HG03066 (cell line): Measurements from ENCODE around the gene SLC26A1.

ENCODE experiments used
- ATAC-seq: cut with Tn5 transposase; IDR thresholded peaks from one replicate; pipeline ENCODE4 v1.9.1; 2021; ENCODE audit warnings: low read depth; ENCODE audit not compliant: unreplicated experiment

SLC26A1 gene, protein sequence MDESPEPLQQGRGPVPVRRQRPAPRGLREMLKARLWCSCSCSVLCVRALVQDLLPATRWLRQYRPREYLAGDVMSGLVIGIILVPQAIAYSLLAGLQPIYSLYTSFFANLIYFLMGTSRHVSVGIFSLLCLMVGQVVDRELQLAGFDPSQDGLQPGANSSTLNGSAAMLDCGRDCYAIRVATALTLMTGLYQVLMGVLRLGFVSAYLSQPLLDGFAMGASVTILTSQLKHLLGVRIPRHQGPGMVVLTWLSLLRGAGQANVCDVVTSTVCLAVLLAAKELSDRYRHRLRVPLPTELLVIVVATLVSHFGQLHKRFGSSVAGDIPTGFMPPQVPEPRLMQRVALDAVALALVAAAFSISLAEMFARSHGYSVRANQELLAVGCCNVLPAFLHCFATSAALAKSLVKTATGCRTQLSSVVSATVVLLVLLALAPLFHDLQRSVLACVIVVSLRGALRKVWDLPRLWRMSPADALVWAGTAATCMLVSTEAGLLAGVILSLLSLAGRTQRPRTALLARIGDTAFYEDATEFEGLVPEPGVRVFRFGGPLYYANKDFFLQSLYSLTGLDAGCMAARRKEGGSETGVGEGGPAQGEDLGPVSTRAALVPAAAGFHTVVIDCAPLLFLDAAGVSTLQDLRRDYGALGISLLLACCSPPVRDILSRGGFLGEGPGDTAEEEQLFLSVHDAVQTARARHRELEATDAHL

GRCh38 chr4:993111-994029 is at the start of gene SLC26A1:
TSS of gene SLC26A1 (minus strand) at chr4:993404. CDS start at chr4:991703, 1,701 bp downstream.
- no peak for ATAC-seq

DNA sequence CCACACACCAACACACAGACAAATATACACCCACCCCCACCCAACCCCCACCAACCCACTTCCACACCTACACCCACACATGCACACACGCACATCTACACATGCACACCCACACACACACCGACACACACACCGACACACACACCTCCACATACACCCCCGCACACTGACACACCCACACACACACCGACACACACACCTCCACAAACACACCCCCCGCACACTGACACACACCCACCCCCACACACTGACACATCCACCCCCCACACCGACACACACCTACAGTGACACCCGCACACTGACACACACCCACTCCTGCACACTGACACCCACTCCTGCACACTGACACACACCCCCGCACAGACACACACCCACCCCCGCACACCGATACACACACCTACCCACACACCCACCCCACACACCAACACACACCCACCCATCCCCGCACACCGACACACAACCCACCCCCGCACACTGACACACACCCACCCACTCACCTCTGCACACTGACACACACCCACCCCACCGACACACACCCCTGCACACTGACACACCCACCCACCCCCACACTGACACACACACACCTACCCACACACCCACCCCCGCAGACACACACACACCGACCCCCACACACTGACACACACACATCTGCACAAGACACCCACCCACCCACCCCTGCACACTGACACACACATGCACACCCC is 49.3 kb upstream of the SLC26A1 start:
- ATAC-seq: no peak

GRCh38 chr4:1041936-1042330 is 48.7 kb upstream of the SLC26A1 start:
- no peak for ATAC-seq

DNA sequence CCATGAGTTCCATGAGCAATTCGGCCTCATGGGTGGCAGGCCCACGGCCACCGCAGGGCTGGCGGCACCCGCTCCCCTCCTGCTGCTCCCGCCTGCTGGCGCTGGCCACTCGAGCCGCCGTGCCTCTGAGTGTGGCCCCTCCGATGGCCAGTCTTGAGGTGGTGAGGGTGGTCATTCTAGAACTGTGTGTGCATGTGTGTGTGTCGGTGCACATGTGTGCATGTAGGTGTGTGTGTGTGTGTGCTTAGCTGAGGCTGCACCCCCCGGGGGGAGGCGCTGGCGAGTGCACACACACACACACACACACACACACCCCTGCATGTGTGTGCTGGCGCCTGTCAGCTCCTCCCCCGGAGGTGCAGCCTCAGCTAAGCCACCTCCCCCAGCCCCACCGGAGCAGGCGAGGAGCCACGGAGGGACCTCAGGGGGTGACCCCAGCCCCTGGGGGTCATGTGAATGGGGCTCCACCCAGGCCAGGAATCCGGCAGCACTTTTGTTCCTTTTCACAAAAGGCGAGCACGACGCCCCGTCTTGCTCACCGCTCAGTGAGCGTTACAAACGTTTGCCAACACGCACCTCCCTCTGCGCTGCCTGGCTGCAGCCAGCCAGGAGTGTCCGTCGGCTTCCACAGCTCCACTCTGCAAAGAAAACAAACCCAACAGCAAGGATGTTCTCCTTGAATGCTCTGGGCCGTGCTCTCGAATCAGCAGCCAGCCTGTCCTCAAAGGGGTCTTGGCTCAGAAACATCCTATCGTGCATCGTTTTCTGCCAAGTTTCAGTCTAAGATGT is 48.1 kb upstream of the SLC26A1 start:
- no peak for ATAC-seq

DNA sequence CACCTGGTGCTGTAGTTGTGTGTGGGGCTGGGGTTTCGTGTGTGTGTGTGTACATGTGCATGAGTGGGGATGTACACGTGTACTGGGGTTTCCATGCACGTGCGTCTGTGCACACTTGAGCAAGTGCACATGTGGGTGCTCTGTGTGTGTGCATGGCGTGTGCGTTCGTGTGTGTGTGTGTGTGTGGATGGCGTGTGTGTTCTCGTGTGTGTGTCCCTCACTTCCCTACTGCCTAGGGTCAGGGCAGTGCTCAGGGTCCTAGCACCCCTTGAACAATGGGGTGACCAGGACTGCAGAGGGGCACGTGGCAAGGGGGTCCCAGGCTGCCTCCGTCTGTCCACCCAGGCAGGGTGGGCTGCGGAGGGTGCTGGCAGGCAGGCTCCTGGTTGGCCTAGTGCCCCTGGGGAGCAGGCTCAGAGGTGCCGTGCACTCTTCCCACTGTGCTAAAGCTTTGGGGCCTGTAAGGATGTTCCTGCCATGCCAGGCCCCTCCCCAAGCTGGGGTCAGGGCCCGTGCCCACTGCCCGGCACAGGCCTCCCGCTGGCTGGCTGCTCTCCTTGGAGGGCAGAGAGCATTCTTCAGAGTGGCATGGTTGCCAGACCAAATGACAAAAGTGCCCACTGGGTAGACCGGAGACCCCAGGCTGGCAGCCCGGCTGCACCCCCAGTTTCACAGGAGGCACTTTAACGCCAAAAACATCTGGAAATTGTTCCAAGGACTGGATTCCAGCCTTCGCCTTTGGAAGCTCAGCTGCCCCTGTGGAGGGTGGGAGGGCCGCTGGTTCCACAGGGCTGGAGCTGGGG is 47.3 kb upstream of the SLC26A1 start:
- ATAC-seq: no peak

GRCh38 chr4:1039493-1040343 is 46.5 kb upstream of the SLC26A1 start:
- no peak for ATAC-seq

DNA sequence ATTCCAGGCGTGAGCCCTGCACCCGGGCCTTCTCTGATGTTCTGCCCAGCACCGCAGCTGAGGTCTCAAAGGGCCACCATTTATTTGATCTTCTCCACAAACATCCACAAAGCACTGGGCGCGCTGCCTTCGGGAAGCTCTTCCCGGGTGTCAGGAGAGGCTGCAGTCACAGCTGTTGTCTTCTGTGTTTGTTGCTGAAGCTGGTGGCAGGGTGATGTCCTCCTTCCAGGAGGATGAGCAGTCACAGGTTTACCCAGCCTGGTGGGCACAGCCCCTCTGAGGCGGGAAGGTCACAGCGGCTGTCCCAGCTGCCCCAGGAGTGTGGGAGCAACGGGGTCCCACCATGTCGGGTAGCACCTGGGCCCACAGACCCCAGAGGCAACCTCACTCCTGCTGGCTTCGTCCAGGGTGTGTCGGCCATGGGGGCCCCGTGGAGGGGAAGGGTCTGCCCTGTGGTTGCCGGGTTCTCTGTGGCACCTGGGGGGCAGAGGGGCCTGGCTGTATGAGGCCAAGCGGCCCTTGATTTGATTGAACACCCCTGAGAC is 45.8 kb upstream of the SLC26A1 start:
- ATAC-seq: no peak

- ATAC-seq: no peak
These were observed 44.0 kb upstream of the SLC26A1 start for GRCh38 chr4:1036976-1037810.

- no peak for ATAC-seq
These were observed 42.9 kb upstream of the SLC26A1 start for GRCh38 chr4:1036095-1036494.

- ATAC-seq: no peak
These were observed 42.3 kb upstream of the SLC26A1 start for GRCh38 chr4:1035510-1035909.

DNA sequence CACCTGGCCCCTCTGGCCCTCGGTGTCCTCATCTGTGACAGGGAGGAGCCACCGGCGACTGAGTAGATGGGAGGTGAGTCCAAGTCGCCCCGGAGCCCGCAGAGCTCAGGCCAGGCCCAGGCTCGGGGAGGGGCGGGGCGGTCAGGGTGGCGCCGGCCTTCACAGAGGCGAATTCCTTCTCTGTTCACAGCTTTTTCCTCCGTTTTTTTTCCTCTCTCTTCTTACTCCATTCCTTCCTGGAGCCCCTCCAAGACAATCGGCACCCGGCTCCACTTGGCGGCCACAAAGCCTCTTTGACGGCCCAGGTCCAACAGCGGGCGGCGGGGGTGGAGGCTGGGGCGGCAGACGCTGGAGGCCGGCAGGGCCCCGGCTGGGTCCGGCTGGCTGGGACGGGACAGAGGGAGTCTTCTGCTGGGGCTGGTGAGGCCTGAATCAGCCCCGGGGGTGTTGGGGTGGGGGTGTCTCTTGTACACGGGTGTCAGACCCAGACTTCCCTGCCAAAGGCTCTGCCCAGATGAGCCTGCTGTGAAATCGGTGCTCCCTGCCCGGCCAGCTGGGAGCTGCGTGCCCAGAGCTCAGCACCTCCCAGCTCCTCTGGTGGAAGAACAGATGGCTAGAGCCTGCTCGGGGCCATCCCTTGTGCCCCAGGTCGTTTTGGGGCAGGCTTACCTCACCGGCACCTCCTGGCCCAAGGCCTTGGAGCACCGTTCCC is 40.8 kb upstream of the SLC26A1 start:
- ATAC-seq: no peak

GRCh38 chr4:1032861-1033260 is 39.7 kb upstream of the SLC26A1 start:
- ATAC-seq: no peak

GRCh38 chr4:1031956-1032795 is 39.0 kb upstream of the SLC26A1 start:
- no peak for ATAC-seq

- no peak for ATAC-seq
These were observed 38.1 kb upstream of the SLC26A1 start for GRCh38 chr4:1031346-1031745.

DNA sequence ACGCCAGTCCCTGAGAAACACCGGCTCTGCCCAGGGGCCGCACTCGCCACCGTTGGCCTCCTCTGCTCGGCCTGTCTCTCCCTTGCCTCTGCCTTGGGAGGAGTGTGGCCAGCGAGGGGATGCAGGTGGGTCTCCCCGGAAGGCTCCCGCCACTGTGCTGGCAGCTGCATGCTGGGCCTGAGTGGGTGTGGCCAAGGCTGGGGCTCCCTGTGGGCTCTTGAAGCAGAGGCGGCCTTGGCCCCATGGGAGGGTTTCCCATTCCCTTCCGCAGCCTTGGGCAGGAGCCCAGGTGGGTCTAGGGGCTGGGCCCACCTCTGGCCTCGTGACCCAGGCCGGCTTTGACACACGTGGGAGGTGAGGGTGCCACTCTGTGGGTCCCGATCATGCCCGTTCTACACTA is 37.4 kb upstream of the SLC26A1 start:
- no peak for ATAC-seq
